Measurements from ENCODE around the gene CORO2A.

CORO2A gene

DNA sequence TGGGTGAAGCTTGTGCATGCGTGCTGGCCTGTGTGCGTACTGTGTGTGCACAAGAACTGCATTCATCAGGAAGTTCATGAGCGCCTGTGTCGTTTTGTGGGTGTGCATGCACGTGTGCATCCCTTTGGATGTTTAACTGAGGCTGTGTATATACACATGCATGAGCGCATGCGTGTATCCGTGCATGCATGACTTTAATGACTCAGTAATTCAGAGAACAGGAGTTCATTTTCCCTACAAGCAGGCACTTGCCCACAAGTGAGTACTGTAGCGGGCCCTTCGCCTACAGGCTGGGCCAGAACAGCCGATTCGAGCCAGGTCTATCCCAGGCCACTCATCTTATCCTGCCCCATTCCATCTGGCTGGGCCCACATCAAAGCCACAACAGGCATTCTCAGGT is 29.8 kb downstream of the CORO2A start:
- no peak for DNase-seq

DNA sequence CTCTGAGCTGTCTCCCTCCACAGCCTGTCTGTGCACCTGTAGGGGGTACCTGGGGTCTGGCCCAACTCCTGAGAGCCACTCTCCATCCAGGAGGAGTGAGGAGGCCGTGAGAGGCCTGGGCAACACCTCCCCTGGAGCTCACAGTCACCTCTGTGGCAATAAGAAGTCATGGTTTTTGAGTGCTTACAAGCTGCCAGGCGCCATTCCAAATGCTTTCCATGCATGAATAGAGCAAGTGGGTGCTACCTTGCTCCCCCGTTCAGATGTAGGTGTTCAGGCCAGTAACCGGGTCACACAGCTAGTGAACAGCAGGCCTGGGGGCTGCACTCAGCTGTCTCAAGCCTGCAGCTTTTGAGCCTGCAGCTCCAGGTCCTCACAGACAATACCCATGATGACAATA is 30.6 kb downstream of the CORO2A start:
- DNase-seq: no peak

DNA sequence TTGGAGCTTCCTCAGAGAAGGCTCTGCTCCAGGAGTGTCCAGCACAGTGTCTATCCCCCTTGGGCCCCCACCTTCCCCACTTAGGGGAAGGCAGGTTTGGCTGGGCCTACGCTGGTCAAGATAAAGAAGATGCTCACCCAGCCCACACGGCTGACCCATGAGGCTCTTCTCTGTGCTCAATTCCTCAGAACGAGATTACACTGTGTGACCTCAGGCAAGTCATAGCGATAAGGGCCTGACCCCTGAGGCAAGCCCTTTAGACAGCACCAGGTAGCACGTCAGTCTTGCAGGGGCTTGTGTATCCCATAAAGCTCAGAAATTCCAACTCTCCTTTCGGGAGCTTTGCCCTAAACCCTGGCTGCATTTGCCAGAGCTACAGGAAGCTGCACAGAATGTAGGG is 32.6 kb downstream of the CORO2A start:
- DNase-seq: no peak

DNA sequence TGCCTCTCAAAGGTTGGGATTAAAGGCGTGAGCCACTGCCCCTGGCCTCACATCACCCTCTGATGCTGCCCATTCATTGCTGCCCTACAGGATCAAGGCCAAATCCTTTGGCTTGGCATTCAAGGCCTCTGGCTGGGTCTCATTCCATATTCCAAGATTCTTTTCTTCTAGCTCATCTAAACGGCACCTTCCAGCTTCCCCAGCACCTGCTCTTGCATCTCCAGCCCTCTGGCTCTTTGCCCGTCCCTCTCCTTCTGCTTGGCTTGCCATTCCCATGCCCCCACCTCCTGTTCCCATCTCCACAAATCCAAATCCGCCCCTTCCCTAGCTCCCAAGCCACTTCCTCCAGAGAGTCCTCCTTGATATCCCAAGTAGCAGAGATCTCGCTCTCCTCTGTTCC is 33.1 kb downstream of the CORO2A start:
- DNase-seq: no peak

DNA sequence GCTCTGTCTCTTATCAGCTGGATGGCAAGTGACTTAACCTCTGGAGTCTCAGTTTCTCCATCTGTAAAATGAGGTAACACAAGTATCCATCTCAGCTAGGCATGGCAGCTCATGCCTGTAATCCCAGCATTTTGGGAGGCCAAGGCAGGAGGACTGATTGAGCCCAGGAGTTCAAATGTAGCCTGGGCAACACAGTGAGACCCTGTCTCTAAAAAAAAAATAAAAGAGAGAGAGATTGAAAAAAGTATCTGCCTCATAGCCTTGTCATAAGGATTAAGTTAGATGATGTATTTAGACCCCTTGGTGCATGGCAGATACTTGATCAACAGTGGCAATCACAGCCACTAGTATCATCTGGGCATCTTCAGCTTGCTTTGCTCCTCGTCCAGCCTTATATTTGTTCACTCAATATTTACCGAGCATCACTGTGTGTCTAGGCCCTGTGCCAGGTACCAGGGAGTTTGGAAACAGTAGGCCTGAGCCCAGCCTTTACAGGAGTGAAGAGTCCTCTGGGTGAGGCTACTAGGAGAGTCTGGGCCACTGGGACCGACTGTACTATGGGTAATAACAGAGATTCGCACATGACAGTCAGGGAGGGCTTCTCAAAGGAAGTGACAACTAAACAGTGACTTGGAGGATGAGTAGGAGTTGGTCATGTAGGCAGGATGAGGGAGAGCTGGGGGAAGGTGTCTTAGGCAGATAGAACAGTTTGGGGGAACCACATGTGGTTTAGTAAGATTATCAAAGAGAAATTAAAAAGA is 34.2 kb downstream of the CORO2A start:
- DNase-seq: peak; percentile 94

DNA sequence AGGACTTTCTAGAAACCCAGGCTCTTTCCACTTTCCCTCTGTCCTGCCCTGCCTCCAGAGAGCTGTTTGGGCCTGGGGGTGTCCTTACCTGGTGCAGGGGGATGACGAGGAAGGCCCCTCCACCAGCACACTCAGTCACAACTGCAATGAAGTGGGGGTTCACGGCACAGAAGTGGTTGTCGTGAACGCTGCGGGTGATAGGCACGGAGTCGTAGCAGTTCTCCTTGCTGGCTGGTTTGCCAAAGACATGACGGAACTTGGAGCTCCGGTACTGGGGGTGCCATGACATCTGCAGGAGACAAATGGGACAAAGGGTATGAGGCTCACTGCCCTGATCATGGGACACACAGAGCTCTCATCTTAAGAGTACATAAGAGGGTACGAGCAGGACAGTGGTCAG is 35.1 kb downstream of the CORO2A start:
- DNase-seq: no peak

DNA sequence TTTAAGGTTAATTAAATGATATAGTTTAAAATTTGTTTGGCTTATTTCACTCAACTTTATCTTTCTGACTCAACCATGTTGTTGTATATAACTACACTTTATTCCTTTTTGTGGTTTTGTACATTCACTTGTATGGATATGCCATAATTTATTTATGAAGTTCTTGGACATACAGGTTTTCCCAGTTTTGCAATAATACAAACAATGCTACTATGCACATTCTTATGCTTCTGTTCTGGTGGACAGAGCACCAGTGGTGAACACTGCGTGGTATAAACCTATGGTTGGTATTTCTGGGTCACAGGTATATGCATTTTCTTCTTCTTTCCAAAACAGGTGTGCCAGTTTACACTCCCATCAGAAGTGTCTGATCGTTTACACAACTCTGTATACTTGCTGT is 37.8 kb downstream of the CORO2A start:
- DNase-seq: no peak

DNA sequence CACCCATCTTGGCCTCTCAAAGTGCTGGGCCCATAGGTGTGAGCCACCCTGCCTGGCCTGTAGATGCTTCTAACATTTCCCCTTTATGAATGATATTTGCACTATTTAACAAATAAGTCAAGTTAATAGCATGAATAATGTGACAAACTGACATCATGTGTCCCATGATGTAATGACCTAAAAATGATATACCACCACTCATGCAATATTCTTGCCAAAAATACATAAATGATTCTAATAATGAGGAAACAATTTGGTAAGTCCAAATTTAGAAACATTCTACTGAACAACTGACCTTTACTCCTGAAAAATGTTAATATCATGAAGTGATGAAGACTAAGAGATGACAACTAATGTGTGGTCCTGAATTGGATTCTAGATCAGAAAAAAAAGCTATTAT is 39.9 kb downstream of the CORO2A start:
- no peak for DNase-seq

DNA sequence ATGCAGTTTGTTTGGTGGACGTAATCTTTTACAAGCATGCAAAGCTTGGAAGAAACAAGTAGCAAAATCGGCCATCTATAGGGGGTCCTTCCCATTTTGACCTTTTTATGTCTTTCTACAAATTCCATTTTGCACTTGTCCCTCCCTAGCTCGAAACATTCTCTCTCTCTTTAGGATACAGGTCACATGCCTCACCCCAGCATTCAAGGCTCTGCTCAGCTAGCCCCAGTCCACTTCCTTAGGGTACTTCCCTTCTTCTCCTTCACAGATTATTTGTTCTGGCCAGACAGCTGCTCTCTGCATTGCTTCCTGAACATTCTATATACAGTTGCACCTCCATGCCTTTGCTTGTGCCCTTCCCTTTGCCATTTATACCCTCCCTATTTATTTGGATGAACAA is 41.7 kb downstream of the CORO2A start:
- DNase-seq: no peak

DNA sequence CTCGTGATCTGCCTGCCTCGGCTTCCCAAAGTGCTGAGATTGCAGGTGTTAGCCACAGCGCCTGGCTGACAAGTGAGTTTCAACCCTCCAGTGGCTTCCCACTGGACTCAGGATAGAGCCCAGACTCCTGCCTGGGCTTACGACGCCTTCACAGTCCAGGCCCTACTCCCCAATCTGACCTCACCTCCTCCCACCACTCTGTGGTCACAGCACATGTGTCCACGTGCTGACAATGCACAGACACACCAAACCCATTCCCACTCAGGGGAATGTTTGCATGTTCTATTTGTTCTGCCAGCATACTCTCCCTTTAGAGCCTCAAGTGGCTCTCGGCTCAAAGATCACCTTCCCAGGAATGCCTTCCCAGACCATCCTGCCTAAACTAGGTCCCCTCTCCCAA is 42.3 kb downstream of the CORO2A start:
- peak; percentile 21 for DNase-seq

DNA sequence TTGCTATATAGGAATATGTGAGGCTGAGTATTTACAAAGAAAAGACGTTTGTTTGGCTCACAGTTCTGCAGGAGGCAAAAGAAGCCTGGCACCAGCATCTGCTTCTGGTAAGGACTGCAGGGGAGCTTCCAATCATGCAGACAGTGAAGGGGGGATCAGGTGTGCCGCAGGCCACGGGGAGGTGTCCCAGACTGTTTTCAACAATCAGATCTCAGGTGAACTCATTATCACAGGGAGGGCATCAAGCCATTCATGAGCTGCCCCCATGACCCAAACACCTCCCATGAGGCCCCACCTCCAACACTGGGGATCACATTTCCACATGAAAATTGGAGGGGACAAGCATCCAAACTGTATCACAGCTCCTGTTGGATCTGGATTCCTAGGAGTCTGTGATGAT is 43.0 kb downstream of the CORO2A start:
- DNase-seq: no peak

DNA sequence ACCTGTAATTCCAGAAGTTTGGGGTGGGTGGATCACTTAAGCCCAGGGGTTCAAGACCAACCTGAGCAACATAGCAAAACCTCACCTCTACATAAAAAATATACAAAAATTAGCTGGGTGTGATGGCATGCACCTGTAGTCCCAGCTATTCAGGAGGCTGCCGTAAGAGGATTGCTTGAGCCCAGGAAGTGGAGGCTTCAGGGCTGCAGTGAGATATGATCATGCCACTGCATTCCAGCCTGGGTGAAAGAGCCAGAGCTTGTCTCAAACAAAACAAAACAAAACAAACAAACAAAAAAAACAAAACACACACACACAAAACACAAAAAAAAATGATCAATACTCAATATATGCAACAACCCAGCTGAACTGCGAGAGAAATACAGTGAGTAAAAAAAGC is 44.0 kb downstream of the CORO2A start:
- no peak for DNase-seq

DNA sequence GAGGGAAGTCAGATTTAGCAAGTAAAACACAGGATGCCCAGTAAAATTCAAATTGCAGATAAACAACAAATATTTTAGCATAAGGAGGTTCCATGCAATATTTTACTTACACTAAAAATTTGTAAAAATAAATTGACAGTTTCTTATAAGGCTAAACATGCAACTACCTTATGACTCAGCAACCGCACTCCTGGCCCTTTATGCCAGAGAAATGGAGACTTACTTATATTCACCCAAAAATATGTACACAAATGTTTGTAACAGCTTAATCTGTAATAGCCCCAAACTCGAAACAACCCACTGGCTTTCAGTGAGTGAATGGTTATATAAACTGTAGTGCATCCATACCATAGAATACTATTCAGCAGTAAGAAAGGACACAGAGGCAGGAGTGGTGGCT is 44.9 kb downstream of the CORO2A start:
- DNase-seq: no peak

DNA sequence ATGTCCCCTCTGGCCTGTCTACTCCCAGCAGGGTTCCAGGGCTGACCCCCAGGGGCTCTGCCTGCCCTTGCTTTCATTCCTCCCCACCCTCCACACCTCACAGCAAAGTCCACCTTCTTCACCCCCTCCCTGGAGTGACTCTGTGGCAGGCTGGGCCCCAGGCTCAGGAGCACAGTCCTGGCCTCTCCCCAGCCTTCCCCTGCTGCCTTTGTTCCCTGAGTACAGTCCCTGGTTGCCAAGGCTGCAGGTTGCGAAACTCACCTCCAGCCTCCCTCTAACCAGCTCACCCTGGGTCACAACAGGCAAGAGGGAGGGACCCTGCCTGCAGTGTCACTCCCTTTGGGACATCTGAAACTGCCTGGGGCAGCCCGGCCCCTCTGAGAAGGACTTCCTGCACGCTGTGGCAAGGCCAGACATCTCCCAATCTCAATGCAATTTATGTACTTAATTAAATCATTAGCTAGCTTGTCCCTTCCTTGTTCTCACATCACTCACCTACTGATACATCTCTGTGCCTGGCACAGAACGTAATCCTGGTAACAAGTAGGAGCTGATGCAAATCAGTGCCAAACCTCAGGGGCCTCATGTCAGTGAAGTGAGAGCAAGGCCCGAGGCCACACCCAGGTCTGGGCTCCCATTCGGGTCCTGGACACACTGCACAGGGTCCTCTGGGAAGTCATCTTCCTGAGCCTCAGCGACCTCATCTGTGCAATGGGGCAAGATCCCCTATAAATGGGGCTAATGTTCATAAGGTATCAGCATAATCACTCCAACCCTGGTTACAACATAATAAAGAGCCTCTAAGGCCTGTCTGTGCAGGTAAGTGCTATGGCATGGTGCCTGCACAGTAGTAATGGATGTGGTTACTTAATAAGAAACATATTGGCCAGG is 46.1 kb downstream of the CORO2A start:
- peak; percentile 83 for DNase-seq

DNA sequence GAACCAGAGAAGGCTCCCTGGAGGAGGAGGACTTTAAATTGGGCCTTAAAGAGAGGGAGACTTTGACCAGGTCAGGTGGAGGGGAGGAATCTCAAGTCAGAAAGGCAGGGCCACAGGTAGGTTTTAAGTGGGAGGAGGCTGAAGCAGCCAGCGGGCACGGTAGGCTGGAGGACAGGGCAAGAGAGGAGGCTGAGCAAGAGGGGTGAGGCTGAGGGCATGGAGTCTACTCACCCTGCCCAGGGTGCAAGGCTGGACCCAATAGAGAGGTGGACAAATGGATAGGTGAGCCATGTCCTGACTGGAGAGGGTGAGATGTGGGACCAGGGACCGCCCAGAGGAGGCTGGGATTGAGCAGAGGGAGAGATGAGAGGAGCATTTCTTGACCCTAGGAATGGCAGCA is 47.8 kb downstream of the CORO2A start:
- DNase-seq: no peak

DNA sequence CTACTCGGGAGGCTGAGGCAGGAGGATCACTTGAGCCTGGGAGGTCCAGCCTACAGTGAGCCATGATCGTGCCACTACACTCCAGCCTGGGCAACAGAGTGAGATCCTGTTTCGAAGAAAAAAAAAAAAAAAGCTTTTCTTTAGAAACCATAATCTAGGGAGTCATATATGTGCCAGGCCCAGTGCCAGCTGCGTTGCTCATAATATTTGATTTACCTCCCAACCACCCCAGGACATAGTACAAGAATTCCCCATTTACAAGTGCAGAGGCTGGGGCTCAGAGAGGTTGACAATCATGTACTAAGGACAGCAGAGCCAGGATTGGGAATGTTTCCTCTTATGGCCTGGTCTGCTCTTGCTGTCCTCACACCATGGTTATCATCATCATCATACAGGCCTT is 48.4 kb downstream of the CORO2A start:
- no peak for DNase-seq

DNA sequence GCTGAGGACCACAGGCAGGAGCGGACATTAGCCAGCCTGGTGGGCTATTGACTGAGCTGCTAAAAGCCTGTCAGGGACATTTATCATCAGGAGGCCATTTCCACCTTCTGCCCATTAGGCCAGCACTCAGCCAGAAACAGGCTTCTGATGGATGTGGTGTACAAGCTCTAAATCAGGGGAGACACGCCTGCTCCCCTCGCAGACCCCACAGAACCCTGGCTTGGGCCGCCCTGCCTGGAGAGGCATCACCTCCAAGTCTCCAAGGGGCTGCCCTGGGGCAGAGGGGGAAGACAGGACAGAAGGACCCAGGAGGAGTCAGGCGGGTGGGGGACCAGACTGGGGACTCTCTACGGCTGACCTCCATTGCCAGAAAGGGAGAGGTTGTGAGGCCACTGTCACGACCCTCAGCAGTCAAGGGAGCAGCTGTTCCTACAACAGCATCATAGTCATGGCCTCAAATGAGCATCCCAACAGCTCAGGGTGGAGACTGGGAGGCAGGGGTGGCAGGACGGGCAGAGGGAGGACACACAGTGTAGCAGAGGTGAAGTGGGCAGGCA is 49.4 kb downstream of the CORO2A start:
- DNase-seq: no peak

DNA sequence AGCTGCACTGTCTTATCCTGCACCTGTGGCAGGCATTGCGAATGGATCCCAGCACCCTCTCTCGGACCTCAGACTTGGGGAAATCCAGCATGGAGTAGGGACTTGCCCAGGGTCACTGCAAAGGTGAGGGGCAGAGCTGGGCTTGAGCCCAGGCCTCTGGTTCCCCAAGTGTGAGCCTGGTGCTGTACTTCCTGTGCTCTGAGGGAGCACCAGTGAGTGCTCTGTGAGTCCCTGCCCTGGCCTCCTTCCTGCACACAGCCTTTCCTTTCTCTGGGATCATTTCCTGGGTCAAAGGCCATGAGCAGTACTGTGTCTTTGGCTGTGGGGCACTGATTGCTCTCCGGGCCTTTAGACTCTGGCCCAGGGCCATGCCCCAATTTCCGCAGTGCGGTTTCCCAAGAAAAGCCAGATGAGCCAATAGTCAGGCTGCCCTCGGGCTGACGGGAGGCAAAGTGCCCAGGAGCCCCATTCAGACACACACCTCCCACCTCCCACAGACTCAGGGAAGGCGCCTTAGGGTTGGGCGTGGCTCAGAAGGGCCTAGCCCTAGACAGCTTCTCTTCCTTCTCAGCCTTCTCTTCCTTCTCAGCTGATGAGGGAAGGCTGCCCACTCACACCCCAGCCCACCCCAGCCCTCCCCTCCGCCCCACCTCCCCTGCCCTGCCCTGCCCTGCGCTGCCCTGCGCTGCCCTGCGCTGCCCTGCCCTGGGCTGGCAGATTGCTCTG is 50.1 kb downstream of the CORO2A start:
- DNase-seq: no peak

DNA sequence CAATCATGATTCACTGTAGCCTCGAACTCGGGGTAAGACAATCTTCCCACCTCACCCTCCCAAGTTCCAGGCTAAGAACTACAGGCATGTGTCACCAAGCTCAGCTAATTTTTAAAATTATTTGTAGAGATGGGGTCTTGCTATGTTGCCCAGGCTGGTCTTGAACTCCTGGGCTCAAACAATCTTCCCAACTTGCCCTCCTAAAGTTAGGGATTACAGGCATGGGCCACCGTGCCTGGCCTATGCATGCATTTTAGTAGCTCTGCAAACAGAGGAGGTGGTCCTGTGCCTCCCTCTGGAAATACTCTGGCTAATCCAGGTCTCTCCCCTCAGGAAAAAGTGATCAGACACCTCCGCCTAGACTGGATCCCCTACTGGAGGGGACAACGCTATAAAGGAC is 51.9 kb downstream of the CORO2A start:
- no peak for DNase-seq

DNA sequence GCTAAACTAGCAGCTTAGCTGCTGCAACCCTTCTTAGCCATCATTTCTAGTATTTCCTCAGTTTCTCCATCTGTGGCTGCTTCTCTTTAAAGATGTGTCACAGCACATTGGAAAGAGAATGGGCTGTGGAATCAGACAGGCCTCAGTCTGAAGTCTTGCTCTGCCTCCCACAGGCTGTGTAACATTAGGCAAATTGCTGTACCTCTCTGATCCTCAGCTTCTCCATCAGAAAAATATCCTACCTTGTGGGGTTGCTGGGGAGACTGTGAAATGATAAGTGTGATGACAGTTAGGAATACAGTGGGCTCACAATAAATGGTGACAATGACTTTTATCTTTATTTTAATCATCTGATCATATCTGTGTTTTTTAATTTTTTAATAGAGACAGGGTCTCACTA is 55.9 kb downstream of the CORO2A start:
- no peak for DNase-seq

DNA sequence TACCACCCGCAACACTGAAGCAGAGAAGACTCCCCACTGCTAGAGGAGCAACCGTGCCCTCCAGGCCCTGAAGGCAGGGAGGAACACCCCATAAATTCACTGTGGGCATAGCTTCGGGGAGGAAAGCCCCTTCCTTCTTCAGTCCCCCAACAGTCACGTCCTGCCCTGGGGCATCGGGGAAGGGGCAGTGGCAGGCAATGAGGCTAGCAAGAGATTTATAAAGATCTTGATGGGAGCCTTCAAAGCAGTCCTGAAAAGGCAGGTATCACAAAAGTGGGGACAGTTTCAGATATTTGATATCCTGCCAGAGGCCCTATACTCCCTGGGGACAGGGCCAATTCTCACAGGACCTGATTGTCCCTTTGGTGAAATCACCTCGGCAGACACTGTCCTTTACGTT is 56.5 kb downstream of the CORO2A start:
- DNase-seq: no peak

DNA sequence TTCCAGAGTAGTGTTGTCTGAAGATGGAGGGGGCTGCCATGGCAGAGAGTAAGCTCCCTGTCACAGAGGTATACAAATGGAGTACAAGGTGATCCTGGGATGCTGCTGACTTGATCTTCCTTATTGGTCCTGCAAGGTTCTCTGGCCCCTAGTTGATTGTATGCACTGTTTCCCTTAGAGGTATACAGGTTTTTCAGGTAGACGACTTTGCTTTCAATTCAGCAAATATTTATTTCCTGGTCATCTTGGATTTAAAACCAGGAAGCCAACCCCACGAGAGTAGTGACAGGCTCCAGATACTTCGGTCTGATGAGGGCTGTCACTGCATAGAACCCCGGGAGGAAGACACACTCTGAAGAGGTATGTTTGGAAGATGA is 56.9 kb downstream of the CORO2A start:
- DNase-seq: peak; percentile 43
